ENCODE measurements around the gene FCER1G. TPM values are rescaled to one million over a fixed set of nuclear protein-coding genes. Genes with fewer than 3 reads are reported as not detected.

FCER1G gene
- total and polyA plus RNA-seq, 9 of the 15 experiments (the other 6 are each of a cell fraction or from before 2014, with no cell fraction given): 0.15 to 0.69 (median 0.31) TPM; not detected in 2

- no peak for TF ChIP-seq TFE3 (CRISPR knock-in tag; IDR thresholded peaks at IDR 0.05)
- TF ChIP-seq PHTF2 (CRISPR knock-in tag; IDR thresholded peaks at IDR 0.05): no peak
- peak; percentile 100 for TF ChIP-seq FOXJ2 (tag; IDR thresholded peaks at IDR 0.05)
- TF ChIP-seq ZNF311 (CRISPR knock-in tag; IDR thresholded peaks at IDR 0.05): no peak
- peak; percentile 62; the same call in 1 of the 2 replicates for TF ChIP-seq PYGO2 (tag; IDR thresholded peaks at IDR 0.05)
- TF ChIP-seq ARID3A (IDR thresholded peaks at IDR 0.05; ENCODE audit: borderline replicate concordance, low read depth, low read length): peak; percentile 32; the same call in 1 of the 2 replicates
- TF ChIP-seq POLR2G (IDR thresholded peaks at IDR 0.05; ENCODE audit: low read depth, low read length): peak; percentile 93
- TF ChIP-seq RBM34 (IDR thresholded peaks at IDR 0.05; ENCODE audit: borderline replicate concordance, insufficient read depth, low read length): no peak
- no peak for TF ChIP-seq MECOM (CRISPR knock-in tag; IDR thresholded peaks at IDR 0.05)
- TF ChIP-seq BRD9 (IDR thresholded peaks at IDR 0.05; ENCODE audit: low read depth, partially characterized antibody): peak; percentile 69
- peak; percentile 79 to 89 for TF ChIP-seq TRIM24 (IDR thresholded peaks at IDR 0.05)
- no peak for TF ChIP-seq CAMTA2 (CRISPR knock-in tag; conservative IDR thresholded peaks at IDR 0.05)
- no peak for TF ChIP-seq ZC3H8 (IDR thresholded peaks at IDR 0.05)
- TF ChIP-seq, protein P1, sequence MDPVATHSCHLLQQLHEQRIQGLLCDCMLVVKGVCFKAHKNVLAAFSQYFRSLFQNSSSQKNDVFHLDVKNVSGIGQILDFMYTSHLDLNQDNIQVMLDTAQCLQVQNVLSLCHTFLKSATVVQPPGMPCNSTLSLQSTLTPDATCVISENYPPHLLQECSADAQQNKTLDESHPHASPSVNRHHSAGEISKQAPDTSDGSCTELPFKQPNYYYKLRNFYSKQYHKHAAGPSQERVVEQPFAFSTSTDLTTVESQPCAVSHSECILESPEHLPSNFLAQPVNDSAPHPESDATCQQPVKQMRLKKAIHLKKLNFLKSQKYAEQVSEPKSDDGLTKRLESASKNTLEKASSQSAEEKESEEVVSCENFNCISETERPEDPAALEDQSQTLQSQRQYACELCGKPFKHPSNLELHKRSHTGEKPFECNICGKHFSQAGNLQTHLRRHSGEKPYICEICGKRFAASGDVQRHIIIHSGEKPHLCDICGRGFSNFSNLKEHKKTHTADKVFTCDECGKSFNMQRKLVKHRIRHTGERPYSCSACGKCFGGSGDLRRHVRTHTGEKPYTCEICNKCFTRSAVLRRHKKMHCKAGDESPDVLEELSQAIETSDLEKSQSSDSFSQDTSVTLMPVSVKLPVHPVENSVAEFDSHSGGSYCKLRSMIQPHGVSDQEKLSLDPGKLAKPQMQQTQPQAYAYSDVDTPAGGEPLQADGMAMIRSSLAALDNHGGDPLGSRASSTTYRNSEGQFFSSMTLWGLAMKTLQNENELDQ (CRISPR knock-in tag; IDR thresholded peaks at IDR 0.05; ENCODE audit: borderline replicate concordance): no peak
- TF ChIP-seq RBFOX2 (IDR thresholded peaks at IDR 0.05; ENCODE audit: low read depth, low read length): peak; percentile 97
- peak; percentile 47 for TF ChIP-seq ESRRA (IDR thresholded peaks at IDR 0.05; ENCODE audit: borderline replicate concordance, low read depth)
- TF ChIP-seq MEF2D (tag; conservative IDR thresholded peaks at IDR 0.05; ENCODE audit: low read depth): no peak
- no peak; a peak in 1 of 3 replicates for TF ChIP-seq CBX3 (IDR thresholded peaks at IDR 0.05; ENCODE audit: borderline replicate concordance in 1 of 2, low read length in 2 of 2)
- peak; percentile 96 for TF ChIP-seq CTBP1 (IDR thresholded peaks at IDR 0.05; ENCODE audit: borderline replicate concordance)
- no peak for TF ChIP-seq NR2C1 (IDR thresholded peaks at IDR 0.05)
- TF ChIP-seq NR2C1 (tag; IDR thresholded peaks at IDR 0.05): no peak
- TF ChIP-seq CSDE1 (IDR thresholded peaks at IDR 0.05): no peak
- TF ChIP-seq FOSL1 (tag; conservative IDR thresholded peaks at IDR 0.05): peak; percentile 45
Observed at GRCh38 chr1:161165742-161166668, 49.1 kb upstream of the FCER1G start, which contains the start of gene PPOX (continued).
